ENCODE data around the gene CHD1L. TPM values are rescaled to one million over a fixed set of nuclear protein-coding genes. Genes with fewer than 3 reads are reported as not detected.
"Not testable (repeated sequence)": the region's sequence is repeated elsewhere in the genome, so short reads cannot be mapped to it uniquely, and the experiment has no call there.

The CHD1L gene
- total RNA-seq, 1 donor from 2014 or later: 30.0 TPM

DNA sequence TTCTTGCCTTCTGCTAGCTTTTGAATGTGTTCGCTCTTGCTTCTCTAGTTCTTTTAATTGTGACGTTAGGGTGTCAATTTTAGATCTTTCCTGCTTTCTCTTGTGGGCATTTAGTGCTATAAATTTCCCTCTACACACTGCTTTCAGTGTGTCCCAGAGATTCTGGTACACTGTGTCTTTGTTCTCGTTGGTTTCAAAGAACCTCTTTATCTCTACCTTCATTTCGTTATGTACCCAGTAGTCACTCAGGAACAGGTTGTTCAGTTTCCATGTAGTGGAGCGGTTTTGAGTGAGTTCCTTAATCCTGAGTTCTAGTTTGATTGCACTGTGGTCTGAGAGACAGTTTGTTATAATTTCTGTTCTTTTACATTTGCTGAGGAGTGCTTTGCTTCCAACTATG is 11.5 kb upstream of the CHD1L start:
- not testable (repeated sequence) for DNase-seq (ENCODE audit: low spot score)

DNA sequence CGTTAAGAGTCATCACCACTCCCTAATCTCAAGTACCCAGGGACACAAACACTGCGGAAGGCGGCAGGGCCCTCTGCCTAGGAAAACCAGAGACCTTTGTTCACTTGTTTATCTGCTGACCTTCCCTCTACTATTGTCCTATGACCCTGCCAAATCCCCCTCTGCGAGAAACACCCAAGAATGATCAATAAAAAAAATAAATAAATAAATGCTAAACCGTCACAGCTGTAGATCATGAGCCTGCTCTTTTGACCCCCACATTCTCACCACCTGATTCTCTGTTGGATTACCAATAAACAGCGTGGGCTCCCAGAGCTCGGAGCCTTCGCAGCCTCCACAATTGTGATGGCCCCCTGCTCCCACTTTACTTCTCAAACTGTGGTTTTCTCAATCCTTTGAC is 8.6 kb upstream of the CHD1L start:
- DNase-seq (ENCODE audit: low spot score): not testable (repeated sequence)

DNA sequence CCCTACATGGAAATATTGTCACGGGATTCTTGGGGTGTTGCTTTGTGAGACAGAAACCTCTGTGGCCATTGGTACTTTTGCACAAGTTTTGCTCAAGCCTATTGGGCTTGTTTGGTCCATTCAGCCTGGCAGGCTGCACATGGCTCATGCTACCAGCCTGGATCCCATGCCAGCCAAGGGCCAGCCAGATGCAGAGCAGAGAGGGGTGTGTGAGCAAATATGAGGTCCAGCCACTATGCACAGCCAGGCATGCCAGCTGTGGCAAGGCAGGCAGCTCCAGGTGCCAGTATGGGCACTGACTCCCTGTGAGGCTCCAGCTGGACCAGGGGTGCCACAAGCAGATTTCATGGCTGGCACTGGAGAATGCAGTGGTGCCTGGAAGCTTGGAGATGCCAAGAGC is 6.7 kb upstream of the CHD1L start:
- no peak for DNase-seq (ENCODE audit: low spot score)

DNA sequence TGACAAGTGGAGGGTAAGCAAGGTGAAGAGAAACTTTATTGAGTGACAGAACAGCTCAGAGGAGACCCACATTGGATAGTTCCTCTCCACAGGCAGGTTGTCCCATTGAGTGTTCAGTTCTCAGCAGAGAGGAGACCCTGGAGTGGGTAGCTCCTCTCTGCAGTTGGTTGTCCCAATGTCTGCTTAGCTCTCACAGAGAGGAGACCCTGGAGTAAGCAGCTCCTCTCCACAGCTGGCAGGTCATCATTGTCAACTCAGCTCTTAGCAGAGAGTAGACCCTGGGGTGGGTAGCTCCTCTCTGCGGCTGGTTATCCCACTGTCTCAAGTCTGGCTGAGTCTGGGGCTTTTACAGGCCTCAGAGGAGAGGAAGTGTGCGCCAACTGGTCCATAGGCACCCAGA is 6.0 kb upstream of the CHD1L start:
- no peak for DNase-seq (ENCODE audit: low spot score)

DNA sequence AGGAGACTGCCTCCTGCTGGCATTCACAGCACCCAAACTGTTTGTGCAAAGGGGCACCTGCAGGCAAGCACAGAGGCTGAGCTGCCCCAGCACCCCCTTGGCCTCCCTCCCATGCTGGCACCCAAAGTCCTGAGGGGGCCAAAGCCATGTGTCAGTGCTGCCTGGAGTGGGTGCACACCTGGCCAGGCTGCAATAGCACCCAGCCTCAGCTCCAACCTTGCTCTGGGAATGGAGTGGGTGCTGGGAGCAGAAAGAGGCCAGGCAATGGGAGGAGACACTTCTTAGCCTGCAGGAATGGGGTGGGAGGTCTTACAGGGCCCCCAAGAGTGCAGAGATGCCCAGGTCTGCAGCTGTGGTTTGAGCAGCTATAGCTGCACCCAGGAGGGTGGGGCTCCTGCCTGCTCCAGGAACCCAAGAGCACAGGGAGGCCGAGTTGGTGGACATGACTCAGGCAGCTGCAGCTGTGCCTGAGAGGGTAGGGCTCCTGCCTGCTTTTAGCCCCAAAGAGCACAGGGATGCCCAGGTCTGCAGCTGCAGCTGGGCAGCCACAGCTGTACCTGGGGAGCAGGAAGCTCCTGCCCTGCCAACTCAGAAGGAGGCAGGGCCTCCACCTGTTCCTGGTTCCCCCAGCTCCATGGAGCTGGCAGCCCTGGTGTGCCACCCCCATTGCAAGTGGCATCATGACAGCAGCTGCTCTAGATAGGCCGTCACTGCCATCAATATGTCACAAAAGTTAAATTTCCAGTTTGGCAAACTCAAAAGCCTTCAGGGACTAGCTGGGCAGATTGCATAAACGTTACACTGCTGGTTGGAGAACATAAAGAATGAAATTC is 5.3 kb upstream of the CHD1L start:
- no peak for DNase-seq (ENCODE audit: low spot score)

DNA sequence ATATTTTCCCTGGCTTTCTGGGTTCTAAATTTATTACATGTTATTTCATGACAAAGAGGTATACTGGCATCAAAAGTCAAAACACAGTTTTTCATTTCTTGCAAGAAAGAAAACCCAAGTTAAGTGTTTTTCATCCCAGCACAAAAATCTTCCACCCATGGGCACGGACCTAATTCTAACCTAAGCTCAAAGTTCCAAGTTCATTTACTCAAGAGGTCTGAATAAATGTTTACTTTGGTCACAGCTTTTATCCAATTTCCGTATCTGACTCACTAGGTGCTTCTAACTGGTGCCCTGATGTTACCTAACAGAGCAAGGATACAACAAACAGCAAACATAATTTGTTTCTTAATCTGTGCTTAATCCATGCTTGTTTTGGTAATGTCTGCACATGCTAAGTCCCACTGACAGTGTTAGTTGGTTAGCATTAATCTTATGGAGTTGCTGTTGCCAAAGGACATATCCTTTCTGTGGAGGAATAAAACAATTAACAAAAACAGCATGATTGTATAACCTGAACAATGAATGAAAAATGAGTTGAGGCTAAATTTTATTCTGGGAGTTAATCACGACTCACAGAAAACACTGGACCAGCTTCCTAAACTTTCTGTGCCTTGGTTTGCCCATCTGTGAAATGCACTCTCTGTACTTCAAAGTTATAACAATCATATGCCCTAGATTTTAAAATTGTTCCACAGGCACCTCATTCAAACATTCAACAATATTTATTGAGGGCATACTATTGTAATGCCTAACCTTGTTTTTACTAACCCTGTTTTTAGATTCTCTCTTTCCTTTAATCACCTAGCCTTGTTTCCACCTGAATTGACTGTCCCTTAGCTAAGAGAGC is 4.2 kb upstream of the CHD1L start:
- no peak for DNase-seq (ENCODE audit: low spot score)

DNA sequence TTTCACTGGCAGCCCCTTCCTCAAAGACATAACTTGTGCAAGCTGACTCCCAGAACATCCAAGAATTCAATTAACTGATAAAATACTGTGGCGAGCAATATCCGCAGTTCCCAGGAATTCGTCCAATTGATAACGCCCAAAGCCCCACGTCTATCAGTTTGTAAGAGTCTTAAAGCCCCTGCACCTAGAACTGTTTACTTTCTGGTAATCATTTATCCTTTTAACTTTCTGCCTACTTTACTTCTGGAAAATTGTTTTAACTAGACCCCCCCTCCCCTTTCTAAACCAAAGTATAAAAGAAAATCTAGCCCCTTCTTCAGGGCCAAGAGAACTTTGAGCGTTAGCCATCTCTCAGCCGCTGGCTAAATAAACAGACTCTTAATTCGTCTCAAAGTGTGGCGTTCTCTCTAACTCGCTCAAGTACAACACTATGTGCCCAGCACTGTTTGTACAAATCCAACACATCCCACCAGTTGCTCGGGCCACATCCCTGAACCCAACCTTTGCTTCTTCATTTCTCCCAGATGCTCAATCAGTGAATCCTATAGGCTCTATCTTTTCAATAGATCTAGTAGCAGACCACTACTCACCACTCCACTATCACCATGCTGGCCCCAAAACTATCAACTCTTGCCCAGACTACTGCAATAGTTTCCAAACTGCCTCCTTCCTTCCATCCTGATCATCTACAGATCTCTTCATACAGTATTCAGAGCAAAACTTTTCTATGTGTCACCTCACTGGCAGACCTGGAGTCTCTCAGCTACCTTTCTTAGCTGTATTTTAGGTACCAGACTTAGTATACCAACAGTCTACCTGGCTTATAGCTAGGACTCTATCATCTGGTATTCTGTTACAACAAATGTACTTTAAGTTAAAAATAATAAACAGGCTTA is 3.3 kb upstream of the CHD1L start:
- no peak for DNase-seq (ENCODE audit: low spot score)

DNA sequence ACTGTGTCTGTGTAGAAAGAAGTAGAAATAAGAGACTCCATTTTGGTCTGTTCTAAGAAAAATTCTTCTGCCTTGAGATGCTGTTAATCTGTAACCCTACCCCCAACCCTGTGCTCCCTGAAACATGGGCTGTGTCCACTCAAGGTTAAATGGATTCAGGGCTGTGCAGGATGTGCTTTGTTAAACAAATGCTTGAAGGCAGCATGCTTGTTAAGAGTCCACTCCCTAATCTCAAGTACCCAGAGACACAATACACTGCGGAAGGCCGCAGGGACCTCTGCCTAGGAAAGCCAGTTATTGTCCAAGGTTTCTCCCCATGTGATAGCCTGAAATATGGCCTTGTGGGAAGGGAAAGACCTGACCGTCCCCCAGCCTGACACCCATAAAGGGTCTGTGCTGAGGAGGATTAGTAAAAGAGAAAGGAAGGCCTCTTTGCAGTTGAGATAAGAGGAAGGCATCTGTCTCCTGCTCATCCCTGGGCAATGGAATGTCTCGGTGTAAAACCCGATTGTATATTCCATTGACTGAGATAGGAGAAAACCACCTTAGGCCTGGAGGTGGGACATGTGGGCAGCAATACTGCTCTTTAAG is 2.3 kb upstream of the CHD1L start:
- DNase-seq (ENCODE audit: low spot score): not testable (repeated sequence)

DNA sequence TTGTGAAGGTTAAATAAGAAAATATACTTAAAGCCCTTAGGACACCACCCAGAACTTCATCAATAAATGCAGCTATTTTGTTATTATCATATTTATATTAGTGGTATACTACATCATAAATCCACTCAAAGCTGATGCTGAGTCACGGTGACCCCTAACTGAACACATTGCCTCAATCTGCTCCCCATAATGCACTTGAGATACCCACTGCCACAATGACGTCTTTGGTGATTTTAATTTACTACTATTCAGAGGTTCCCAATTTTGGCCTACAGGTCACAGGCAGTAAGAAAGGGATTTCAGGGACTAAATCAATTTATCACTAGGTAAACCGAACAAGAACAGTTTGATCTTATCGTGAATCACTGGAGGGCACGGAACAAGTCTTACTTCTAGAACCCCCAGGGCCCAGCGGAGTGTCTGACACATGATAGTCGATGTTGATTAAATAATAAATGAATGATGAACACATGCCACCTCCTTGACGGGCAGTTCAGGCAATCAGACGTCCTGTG is 493 bp upstream of the CHD1L start:
- no peak for DNase-seq (ENCODE audit: low spot score)

DNA sequence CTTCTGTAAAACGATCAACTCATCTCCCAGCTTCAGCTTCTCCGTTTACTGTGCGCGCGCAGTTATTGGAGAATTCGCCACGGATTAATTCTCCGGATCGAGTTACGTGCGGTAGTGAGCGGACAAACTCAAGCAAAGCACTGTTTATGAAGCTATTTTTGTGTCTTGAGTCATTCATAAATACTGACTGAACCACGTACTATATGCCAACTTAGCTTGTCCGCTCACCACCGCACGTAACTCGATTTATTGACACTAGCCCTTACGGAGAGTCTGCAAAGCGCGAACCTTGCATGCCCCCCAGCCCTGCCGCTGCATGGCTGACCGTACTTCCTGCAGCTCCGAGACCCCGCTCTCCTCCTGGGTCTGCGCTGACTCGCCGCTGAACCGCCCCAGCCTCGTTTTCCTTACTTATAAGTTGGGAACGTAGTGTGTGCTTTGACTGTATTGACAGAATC is 773 bp downstream of the CHD1L start:
- DNase-seq (ENCODE audit: low spot score): no peak

DNA sequence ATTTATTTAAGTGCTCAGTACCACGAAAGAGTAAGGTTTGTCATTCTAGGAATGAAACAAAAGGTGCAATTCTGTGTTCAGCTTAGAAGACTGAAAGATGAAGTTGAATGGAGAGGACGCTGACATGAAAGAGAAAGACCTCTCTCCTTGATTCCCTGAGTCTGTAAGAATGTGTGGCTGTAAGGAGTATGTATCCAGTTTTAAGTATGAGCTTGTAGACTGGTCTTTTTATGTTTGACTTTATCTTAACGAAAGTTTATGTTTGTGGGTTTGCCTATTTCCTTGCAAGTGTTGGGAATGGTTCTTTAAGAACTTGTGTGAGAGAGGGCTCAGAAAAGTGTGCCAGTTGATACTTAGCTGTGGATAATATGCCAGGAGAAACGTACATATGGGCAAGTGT is 1.4 kb downstream of the CHD1L start:
- no peak for DNase-seq (ENCODE audit: low spot score)

DNA sequence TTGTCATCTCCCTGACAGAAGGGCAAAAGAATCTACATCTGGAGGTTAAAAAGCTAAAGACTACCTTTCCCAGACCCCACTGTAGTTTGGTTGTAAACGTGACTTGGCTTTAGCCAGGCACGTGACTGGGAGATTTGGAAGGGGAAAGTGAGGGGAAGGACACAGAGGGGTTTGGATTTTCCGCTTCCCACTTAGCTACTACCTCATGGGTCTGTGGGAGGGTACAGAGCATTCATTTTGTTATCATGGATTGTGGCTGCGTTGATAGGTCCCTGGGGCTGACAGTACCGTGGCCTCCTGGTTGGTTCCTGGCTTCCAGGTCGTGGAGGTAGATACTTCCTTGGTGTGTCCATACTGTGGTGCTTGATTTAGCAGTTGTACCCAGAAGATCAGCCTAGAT is 2.6 kb downstream of the CHD1L start:
- DNase-seq (ENCODE audit: low spot score): no peak

DNA sequence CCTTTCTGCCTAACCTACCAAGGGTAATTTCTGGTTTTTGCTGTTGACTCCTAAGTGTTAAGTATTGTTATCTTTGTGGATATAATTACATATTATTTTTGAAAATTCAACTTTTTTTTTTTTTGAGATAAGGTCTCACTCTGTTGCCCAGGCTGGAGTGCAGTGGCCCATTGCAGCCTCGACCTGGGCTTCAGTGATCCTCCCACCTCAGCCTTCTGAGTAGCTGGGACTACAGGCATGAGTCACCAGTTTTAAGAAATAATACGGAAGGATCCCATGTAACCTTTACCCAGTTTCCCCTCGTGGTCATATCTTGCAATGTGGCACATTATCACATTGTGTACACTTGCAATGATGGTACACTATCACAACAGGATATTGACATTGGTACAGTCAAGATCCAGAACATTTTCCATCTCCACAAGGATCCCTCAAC is 3.1 kb downstream of the CHD1L start:
- no peak for DNase-seq (ENCODE audit: low spot score)

DNA sequence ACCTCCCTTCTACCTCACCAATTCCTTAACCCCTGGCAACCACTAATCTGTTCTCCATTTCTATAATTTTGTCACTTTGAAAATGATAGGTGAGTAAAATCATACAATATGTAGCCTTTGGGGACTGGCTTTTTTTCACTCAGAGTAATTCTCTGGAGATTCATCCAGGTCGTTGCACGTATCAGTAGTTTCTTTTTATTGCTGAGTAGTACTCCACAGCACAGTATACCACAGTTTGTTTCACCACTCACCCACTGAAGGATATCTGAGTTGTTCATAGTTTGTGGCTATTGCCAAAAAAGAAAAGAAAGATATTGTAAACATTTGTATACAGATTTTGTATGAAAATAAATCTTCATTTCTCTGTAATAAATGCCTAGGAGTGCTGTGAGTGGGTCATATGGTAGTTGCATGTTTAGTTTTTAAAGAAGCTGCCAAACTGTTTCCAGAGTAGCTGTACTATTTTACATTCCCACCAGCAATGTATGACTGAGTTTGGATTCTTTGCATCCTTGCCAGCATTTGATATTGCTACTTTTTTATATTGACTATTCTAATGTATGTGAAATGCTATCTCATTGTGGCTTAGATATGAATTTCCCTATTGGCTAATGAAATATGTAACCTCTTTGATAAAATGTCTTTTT is 3.7 kb downstream of the CHD1L start:
- no peak for DNase-seq (ENCODE audit: low spot score)

DNA sequence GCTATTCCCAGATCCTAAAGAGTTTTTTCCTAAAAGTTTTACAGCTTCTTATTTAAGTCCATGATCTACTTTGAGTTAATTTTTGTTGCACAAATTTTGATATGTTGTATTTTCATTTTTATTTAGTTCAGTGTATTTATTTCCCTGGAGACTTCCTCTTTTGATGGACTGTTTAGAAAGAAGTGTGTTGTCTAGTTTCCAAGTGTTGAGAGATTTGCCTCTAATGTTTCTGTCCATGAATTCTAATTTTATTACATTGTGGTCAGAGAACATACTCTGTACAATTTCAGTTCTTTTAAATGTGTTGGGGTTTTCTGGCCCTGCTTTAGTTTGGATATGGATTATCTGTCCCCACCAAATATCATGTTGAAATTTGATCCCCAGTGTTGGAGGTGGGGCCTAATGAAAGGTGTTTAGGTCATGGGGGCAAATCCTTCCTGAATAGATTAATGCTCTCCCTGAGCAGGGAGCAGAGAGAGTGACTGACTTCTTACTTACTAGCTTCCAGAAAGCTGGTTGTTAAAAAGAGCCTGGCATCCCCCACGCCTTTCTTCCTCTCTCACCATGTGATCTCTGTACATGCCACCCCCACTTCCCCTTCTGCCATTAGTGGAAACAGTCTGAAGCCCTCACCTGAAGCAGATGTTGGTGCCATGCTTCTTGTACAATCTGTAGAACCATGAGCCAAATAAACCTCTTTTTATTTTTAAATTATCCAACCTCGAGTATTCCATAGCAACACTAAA is 4.6 kb downstream of the CHD1L start:
- DNase-seq (ENCODE audit: low spot score): no peak

DNA sequence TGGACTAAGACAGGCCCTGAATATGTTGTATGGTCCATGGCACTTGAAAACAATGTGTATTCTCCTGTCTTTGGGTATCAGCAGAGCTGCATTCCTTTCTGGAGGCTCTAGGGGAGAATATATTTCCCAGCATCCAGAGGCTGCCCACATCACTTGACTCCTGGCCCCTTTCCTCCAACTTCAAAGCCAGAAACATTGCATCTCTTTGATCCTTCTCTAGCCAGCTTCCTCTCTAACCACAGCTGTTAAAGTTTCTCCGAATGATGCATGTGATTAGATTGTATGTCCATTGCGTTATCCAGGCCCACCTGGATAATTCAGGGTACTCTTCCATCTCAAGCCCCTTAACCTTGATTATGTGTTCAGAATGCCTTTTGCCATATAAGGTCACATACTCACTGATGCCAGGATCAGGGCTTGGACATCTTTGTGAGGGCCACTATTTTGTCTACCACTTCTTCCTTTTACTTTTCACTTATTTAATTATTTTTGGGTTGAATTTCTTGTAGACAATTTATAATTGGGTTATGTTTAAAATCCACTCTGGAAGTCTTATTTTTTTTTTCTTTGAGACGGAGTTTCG is 5.3 kb downstream of the CHD1L start:
- no peak for DNase-seq (ENCODE audit: low spot score)

DNA sequence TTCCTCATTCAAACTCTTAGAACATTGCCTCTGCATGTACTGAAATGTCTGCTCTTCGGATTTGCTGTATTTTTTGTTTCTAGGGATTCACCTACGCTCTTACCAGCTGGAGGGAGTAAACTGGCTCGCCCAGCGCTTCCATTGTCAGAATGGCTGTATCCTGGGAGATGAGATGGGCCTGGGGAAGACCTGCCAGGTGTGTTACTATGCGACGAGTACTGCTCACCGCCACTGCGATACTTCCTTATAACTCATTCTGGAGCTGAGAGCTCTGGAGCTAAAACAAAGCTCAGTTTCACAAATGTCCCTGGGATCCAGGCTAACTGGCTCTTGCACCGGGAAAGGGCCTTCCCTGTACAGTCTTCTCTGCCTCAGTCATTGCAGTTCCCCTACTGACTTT is 10.1 kb downstream of the CHD1L start:
- no peak for DNase-seq (ENCODE audit: low spot score)

DNA sequence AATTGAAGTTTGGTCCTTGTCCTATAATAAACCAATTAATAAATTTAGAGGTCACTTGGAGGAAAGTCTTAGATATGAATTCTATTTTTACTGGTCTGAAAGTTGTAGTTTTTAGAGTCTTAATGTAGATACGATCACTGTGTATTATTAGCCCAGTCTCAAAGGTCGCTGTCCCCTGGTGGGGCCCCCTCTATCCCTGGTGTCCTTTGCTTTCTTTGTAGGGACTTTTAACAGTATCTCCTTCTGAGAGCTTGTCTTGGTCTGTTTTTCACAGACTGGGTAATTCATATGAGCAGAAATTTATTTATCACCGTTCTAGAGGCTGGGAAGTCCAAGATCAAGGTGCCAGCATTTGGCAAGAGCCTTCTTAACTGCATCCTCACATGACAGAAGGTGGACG is 18.5 kb downstream of the CHD1L start:
- DNase-seq (ENCODE audit: low spot score): no peak

DNA sequence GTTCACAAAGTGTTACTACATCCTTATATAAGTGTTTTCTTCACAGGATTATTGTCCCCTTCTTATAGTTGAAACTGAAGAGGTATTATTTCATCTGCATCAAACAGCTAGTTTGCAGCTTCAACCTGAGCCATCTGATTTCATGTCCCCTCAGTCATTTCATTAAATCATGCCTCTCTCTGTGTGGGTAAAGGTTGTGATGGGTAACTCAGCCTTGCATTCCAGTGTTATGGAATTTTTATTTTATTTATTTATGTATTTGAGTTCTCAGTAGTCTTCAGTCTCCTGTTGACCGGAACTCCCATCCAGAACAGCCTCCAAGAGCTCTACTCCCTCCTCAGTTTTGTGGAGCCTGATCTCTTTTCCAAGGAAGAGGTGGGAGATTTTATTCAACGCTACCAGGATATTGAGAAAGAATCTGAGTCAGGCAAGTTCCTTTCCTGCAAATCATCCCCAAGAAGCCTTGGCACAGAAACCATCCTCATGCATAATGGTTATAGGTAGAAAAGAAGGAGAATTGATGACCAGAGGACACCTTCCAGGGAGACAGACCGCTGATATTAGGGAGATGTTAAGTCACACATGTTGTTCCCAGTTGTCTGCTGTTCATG is 21.8 kb downstream of the CHD1L start:
- no peak for DNase-seq (ENCODE audit: low spot score)
